NCI-H1417 treated with DMSO at 0.1 percent for 48 hours (cell line): ENCODE data around the gene GSK3B.
"Not testable (repeated sequence)": the region's sequence is repeated elsewhere in the genome, so short reads cannot be mapped to it uniquely, and the experiment has no call there.

ENCODE experiments used
- DNase-seq: peaks from one replicate; lab custom pipeline; 2025; lab: John Stamatoyannopoulos, UW

GSK3B gene

DNA sequence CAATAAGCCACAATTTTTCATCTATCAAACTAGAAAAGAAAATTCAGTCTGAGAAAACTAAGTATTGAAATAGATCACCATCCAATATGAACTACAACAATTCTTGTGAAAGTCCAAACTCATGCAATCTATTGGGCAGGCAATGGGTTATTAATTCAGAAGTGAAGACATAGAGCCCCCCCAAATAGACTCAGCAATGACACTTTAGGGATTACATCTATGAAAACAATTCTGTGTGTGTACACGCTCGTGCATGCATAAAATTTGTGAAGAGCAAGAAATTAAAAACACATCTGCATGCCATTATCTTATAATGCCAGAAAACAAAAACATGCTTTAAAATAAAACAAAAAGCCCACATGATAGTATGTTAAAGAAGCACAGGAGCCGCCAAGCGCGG, 161.0 kb downstream of the GSK3B start:
- DNase-seq = no peak

DNA sequence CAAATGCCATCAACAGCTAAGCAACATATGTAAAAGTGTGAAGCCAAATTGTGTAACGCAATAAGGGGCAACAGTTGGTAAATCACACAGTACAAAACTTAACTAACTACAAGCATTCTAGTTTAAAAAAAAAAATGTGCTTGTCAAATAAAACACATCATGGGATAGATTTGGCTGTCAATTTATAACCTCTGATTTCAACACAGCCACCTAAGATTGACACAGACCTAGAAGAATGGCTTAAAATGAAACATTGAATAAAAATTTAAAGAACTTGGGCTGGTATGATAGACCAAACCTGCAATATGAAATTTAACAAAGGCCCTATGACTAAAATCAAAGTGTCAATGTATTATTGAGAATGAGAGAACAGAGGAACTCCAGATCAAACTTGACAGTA, 164.0 kb downstream of the GSK3B start:
- DNase-seq = no peak

DNA sequence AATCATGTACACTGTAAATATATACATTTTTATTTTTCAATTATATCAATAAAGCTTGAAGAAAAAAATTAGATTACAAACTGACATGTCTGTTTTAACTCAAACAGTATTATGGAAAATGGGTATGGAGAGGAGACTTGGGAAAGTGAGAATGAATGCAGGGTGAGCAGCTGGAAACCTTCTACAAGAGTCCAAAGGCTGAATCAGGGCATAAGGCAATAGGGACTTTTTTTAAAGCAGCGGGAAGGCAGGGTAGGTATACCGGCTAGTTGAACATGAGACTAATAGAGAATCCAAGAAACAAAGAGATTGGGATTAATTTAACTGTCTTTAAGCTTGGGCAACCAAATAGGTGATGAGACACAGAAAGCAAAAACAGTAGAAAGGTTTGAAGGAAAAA, 167.1 kb downstream of the GSK3B start:
- no peak for DNase-seq

DNA sequence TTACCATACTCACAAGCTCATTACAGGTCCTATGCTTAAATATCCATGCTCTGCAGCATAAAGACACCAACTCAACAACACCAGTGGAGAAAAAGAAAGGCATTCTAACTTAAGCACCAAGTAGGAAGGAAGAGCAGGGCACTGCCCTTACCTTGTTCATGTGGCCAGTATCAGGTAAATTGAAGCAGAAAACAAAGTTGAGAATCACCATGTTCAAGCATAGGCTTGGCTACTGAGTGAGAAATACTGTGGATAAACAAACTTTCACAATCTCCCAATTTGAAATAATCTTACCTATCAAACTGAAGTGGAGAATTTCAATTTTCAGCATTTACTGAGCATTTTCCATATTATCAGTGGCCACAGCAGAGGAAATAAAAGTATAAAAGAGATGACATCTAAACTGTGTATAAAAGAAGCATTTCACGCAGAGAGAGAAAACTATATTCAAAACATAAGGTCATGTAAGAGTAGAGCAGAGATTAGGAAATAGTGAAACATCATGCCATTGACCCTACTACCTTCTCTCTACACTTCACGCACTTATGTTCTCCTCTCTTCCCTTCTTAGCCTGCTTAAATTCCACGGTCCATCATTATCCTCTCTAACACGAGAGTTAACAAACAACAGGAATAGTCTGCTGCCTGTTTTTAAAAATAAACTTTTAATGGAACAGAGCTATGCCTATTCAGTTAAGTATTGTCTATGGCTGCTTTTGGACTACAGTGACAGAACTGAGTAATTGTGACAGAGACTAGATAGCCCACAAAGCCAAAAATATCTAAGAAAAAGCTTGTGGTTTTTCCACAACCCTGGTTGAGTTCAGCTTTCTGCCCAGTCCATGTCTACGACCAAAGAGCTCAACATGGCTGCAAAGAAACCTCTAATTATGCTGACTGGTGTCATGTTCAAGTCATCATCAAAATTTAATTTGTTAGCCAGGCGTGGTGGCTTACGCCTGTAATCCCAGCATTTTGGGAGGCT, 169.8 kb downstream of the GSK3B start:
- DNase-seq = no peak

DNA sequence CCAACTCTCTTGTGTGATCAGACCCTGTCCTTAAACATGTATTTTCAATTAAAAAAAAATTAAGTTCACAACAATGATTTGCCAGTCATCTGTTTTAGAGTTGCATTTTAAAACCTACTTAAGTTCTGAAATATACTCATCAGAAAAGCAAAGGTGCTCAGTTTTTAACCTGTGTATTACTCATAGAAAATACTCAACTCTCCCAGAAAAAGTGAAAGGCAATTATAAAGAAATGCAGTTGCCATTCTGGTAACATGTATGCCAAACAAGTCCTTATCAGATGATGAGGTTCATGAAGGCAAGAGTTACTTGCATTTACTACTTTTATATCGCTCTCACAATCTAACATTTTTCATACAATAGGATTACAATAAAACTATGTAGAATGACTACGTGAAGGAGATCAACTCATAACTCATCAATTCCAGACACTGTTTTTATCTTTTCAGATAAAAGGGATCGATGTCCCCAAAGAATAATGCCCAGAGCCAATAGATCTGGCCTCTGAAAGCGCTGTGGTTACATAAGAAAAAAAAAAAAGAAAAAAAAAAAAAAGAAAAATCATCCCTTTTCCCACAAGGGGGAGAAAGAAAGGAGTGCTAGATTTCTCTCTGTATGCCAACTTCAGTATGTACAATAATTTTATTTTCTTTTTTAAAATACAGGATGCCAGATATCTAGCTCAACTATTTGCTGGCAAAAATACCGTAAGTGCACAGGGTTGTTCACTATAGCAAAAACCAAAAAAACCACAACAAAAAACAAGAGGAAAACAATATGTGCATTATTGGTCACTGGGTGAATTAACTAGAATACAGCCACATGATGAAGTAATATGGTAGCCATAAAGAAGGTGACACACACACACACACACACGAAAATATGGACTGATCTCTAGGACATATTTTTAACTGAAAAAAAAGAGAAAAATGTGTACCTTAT, 175.0 kb downstream of the GSK3B start:
- no peak for DNase-seq

DNA sequence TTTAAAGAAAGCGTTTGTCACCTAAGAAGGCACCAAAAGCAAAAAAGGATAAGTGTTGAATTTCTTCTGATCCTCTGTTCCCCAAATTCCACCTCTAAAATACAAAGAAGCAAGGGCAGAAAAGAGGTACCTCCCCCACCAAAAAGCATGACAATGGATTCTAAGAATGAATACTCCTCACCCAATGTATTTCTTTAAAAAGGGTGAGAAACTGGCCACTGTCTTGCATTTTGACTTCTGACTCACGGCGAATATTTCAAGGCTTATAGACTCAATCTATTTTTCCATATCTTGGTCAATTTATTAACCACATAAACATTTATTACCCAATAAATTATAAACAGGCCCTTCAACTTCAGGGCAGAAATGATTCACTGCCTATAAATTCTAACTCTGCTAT, 181.2 kb downstream of the GSK3B start:
- no peak for DNase-seq

DNA sequence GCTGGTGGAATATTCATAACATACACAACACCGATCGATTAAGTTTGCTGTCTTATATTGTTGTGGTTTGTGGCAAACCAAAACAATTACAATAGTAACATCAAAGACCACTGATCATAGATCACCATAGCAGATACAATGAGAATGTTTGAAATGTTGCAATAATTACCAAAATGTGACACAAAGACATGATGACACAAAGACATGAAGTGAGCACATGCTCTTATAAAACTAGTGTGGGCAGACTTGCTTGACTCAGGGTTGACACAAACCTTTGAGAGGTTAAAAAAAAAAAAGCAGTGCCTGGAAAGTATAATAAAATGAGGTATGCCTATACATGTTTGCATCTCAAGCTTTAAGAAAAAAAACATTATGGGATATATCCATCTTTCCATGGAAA, 182.0 kb downstream of the GSK3B start:
- no peak for DNase-seq

DNA sequence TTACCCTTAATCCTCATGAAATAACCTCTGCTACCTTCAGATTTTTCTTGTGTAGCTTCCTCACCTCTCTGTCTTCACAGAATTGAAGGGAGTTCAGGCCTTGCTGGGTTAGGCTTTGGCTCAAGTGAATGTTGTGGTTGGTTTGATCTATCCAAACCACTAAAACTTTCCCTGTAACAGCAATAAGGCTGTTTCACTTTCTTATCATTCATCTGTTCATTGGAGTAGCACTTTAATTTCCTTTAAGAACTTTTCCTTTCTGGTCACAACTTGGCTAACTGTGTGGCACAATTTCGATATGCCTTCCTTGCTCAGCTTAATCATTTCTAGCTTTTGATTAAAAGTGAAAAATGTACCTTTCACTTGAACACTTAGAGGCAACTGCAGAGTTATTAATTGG, 182.5 kb downstream of the GSK3B start:
- no peak for DNase-seq

DNA sequence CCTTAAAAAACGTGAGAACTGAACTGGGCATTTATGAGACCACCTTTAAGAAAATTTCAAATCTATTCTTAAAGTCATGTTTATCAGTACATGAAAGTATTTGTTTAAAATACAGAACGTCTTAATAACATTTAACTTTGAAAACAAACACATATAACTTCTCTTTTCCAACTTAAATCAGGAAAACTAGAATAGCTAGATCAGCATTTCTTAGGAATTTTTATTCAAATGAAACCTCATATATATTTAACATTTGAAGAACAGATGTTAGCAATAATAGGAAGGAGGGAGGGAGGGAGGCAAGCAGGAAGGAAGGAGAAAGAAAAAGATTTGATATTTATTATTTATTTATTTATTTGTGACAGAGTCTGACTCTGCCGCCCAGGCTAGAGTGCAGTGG, 192.2 kb downstream of the GSK3B start:
- DNase-seq = no peak

DNA sequence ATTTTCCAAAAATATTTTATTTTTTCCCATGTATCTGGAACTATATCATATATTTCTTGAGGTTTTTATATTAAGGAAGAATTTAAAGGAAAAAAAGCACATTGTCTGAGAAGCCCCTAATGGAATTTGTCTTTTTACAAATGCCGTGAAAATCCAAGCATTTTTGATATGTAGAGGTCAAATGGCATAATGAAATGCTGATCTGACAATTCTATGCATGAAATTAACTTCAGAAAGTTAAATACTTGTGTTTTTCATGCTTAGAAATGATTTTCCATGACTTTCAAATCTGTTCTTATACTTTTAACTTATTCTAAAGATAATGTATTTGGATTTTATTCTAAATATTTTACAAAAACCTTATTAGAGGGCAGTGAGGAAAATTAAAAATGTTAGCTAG, 193.1 kb downstream of the GSK3B start:
- DNase-seq = no peak

DNA sequence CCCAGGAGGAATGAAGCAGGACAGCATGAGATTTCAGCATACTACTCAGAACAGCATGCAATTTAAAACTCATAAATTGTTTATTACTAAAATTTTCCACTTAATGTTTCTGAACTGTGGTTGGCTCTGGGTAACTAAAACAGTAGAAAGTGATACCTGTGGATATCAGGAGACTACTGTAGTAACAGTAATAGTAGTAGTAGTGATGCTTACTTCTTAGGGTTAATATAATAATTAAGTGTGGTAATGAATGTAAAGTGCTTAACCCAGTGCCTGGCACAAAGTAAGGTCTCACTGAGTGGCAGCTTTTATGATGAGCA, 195.1 kb downstream of the GSK3B start:
- DNase-seq = no peak

DNA sequence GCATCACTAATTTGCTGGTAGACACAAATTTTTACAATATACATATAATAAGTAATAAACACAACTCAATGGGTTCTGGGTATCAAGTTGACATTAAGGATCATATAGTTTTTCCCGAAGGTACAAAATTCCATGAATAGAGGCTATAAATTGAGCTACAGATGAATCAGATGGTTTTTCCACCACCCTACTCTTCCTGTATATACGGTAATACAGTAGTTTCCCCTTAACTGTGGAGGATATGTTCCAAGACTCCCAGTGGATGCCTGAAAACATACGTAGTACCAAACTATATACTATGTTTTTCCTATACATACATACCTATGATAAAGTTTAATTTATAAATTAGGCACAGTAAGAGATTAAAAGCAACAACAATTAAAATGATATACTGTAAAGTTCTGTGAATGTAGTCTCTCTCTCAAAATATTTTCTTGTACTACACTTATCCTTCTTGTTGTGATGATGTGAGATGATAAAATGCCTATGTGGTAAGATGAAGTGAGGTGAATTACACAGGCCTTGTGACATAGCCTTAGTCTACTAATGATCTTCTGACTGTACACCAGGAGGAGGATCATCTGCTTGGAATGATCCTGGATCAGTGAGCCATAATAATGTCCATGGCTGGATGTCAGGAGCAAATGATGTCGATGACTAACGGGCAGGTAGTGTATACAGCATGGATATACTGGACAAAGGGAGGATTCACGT, 195.6 kb downstream of the GSK3B start:
- no peak for DNase-seq

DNA sequence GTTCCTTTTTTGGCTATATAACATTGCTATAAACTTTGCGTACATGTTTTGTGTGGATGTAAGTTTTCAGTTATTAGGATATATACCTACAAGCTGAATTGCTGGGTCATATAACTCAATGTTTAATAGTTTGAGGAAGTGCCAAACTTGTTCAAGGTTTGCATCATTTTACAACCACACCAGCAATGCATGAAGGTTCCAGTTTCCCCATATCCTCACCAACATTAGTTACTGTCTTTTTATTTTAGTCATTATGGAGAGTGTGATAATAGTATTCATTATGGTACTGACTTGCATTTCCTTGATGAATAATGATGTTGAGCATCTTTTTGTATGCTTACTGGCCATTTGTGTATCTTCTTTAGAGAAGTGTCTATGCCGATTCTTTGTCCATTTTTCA, 200.1 kb downstream of the GSK3B start:
- DNase-seq = no peak

DNA sequence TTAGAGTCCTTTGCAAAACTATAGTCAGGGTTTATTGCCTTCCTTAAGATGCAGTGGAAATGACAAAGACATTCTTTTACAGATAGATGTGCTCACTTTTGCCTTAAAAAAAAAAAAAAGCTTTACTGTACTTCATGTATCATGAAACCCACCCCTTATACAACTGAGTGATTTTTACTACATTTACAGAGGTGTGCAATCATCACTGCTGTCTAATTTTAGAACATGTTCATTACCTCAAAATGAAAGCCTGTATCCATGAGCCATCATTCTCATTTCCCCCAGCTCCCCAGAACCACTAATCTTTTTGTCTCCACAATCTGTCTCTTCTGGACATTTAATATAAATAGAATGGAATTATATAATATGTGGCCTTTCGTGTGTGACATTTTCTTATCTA, 200.5 kb downstream of the GSK3B start:
- DNase-seq = no peak

DNA sequence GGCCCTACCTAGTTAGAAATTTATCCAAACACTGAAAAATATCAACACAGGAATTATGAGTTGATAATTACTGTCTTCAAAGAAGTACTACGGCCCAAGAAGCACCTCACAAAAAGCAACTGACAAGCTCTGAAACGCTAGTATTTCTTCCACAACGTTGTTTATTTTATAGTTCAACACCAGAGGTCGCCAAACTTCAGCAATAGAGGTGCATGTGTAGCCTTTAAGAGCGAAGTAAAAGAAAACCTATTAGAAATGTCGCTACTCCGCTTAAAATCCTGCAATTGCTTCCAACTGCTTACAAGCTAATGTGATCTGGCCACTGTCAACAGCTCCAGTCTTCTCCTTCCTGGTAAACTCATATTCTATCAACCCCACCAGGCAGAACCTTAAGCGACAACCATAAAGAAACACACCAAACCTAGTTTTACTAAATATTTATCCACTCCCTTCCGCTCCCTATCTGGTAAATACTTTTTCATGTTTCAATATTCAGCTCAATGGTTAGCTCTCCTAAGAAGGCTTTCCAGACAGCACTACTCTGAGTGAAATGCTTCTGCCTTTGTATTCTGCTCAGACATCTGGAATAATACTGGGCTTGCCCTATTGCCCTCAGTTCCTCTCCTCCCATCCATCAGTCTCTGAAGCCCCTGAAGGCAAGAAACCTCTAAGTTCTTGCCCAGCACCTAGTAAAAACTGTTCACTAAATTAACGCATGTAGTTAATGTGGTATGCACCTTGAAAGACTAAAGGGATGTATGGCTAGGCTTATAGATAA, 202.1 kb downstream of the GSK3B start:
- peak; percentile 18 for DNase-seq

DNA sequence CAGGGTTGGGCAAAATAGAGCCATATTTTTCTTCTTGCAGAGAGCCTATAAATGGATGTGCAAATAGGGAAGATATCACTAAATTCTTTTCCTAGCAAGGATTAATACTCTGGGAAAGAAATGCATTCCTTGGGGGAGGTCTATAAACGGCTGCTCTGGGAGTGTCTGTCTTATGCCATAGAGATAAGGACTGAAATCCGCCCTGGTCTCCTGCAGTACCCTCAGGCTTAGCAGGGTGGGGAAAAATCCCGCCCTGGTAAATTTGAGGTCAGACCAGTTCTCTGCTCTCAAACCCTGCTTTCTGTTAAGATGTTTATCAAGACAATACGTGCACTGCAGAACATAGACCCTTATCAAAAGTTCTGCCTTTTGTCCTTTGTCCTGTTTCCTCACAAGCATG, 205.6 kb downstream of the GSK3B start:
- not testable (repeated sequence) for DNase-seq

DNA sequence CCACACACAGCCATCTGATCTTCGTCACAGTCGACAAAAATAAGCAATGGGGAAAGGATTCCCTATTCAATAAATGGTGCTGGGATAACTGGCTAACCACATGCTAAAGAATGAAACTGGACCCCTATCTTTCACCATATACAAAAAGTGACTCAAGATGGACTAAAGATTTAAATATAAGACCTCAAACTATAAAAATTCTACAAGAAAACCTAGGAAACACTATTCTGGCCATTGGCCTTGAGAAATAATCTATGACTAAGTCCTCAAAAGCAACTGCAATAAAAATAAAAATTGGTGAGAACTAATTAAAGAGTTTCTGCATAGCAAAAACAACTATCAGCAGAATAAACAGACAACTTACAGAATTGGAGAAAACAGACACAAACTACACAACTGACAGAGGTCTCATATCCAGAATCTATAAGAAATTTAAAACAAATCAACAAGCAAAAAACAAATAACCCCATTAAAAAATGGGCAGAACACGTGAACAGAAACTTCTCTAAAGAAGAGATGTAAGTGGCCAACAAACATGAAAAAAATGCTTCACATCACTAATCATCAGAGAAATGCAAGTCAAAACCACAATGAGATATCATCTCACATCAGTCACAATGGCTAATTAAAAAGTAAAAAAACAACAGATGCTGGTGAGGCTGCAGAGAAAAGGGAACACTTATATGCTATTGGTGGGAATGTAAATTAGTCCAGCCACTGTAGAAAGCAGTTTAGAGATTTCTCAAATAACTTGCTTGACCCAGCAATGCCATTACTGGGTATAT, 208.3 kb downstream of the GSK3B start:
- no peak for DNase-seq

DNA sequence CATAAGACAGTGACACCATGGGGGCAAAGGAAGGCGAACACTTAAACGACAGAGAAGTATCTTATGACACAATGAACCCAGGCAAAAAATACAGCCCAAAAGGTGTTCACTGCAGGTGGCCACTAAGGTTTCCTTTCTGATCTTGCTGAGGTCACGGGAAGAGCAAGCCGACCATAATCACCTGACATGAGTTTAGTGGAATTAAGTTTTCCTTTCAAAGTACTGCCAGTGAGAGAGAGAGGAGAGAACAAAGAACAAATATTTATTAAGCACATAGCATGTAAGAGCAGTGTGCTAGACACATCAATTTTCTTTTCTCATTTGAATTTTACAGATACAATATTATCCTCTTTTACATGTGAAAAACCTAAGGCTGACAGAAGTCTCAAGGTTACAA, 210.1 kb downstream of the GSK3B start:
- no peak for DNase-seq

DNA sequence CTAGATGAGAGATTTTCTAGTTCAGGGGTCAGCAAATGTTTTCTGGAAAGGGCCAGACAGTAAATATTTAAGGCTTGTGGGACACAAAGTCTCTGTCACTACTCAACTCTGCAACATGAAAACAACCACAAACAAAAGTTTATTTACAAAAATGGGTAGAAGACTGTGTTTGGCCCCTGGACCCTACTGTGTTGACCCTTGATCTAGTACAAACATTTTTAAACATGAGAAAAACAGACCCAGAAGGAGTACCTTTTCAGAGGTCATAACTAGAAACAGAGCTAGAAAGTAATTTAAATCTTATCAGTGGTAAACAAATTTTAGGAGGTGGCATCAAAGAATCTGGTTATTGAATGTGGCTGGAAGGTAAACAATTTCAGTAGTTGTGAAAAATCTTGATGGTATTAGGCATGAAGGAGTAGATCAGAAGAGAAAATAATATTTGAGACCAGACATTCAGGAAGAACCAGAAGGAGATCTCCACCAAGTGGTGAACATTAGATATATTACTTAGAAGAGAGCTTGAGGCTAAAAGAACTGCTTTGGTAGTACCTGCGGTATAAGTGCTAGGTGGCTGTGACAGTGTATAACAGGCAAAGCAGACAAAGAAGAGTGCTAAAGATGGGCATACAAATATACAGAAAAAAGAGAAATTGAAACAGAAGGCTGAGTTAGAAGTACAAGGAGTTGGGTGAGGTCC, 210.6 kb downstream of the GSK3B start:
- DNase-seq = no peak

DNA sequence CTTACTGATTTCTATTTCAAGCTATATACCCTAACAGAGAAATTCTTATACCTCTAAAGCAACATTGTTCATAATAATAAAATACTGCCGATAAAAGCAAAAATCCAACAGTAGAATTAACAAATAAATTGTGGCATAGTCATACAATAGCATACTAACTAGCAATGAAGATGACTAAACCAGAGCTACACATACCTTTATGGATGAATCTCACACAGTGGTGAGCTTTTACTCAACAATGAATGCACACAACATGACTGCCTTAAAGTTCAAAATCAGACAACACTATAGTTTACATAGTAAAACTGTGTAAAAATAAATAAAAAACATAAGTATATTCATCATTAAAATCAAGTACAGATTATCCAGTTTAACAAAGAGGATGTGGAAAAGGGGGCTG, 213.3 kb downstream of the GSK3B start:
- no peak for DNase-seq
